ENCODE results near the gene ALOXE3.

Gene ALOXE3

GRCh38 chr17:8121681-8122421, 3.5 kb upstream of the ALOXE3 start:
- ATAC-seq (ENCODE audit: insufficient read depth, low read depth) (no peak), DNase-seq (peak; percentile 29)
- Histone ChIP-seq H3K27ac (ENCODE audit: low read length) (no peak overlapping the region), H3K79me2 (ENCODE audit: insufficient read depth, low read length) (no peaks in the 10 kb centered on the region), H3K36me3 (ENCODE audit: insufficient read depth, low read length) (no peaks in the 10 kb centered on the region), H3K4me2 (ENCODE audit: insufficient read depth, low read length) (peak overlapping the region; percentile 100), H2AFZ (ENCODE audit: low read depth, low read length) (no peak overlapping the region), H4K20me1 (ENCODE audit: insufficient read depth, low read length) (peaks cover 30% of the 10 kb centered on the region; the same call in 1 of the 2 replicates), H3K4me3 (ENCODE audit: low read depth in 1 of 2, low read length in 2 of 2) (peak overlapping the region in 1 of 2 experiments; percentile 98; a peak in 3 of 4 replicates), H3K4me1 (ENCODE audit: insufficient read depth, low read length) (peaks cover 90% of the 10 kb centered on the region), H3K27me3 (ENCODE audit: insufficient read depth, low read length, poor library complexity) (peaks cover 58% of the 10 kb centered on the region), H3K9ac (ENCODE audit: low read depth, low read length) (peak overlapping the region; percentile 44; the same call in 1 of the 2 replicates), H3K9me3 (ENCODE audit: insufficient read depth, low read length, severe bottlenecking) (no peaks in the 10 kb centered on the region)
- TF ChIP-seq EZH2 (IDR thresholded peaks at IDR 0.05; ENCODE audit: borderline replicate concordance, low read depth, low read length, severe bottlenecking) (no peak), CTCF (IDR thresholded peaks at IDR 0.05; ENCODE audit: borderline replicate concordance, extremely low read depth, low read length, poor library complexity, severe bottlenecking) (peak; percentile 55)

- no peak overlapping the region for H2AFZ ChIP-seq (ENCODE audit: low read depth, low read length)
Observed at GRCh38 chr17:8121407-8121680, 3.0 kb upstream of the ALOXE3 start.

GRCh38 chr17:8120520-8121406, 2.4 kb upstream of the ALOXE3 start:
- peaks cover 30% of the 10 kb centered on the region; the same call in 1 of the 2 replicates for H4K20me1 ChIP-seq (ENCODE audit: insufficient read depth, low read length)
- H3K36me3 ChIP-seq (ENCODE audit: insufficient read depth, low read length) = no peaks in the 10 kb centered on the region
- ATAC-seq (ENCODE audit: insufficient read depth, low read depth) (peak; percentile 23), DNase-seq (peak; percentile 70)
- H3K4me3 ChIP-seq (ENCODE audit: low read depth in 1 of 2, low read length in 2 of 2) = peak overlapping the region; percentile 22 to 98; a peak in 3 of 4 replicates
- H3K9ac ChIP-seq (ENCODE audit: low read depth, low read length) = peak overlapping the region; percentile 44
- peak overlapping the region; percentile 5 for H3K27ac ChIP-seq (ENCODE audit: low read length)
- peak overlapping the region; percentile 44; the same call in 1 of the 2 replicates for H2AFZ ChIP-seq (ENCODE audit: low read depth, low read length)
- peaks cover 81% of the 10 kb centered on the region for H3K4me1 ChIP-seq (ENCODE audit: insufficient read depth, low read length)
- H3K4me2 ChIP-seq (ENCODE audit: insufficient read depth, low read length) = peak overlapping the region; percentile 100
- no peaks in the 10 kb centered on the region for H3K79me2 ChIP-seq (ENCODE audit: insufficient read depth, low read length)
- H3K9me3 ChIP-seq (ENCODE audit: insufficient read depth, low read length, severe bottlenecking) = no peaks in the 10 kb centered on the region
- TF ChIP-seq CTCF (IDR thresholded peaks at IDR 0.05; ENCODE audit: borderline replicate concordance, extremely low read depth, low read length, poor library complexity, severe bottlenecking) (peak; percentile 56), EZH2 (IDR thresholded peaks at IDR 0.05; ENCODE audit: borderline replicate concordance, low read depth, low read length, severe bottlenecking) (no peak)
- H3K27me3 ChIP-seq (ENCODE audit: insufficient read depth, low read length, poor library complexity) = peaks cover 69% of the 10 kb centered on the region

More at GRCh38 chr17:8121407-8121680, 3.0 kb upstream of the ALOXE3 start:
- no peak overlapping the region for H3K27ac ChIP-seq (ENCODE audit: low read length)
- no peaks in the 10 kb centered on the region for H3K79me2 ChIP-seq (ENCODE audit: insufficient read depth, low read length)
- H3K36me3 ChIP-seq (ENCODE audit: insufficient read depth, low read length) = no peaks in the 10 kb centered on the region
- H3K27me3 ChIP-seq (ENCODE audit: insufficient read depth, low read length, poor library complexity) = peaks cover 63% of the 10 kb centered on the region
- H3K9me3 ChIP-seq (ENCODE audit: insufficient read depth, low read length, severe bottlenecking) = no peaks in the 10 kb centered on the region
- peaks cover 86% of the 10 kb centered on the region for H3K4me1 ChIP-seq (ENCODE audit: insufficient read depth, low read length)
- DNase-seq = no peak
- H3K4me3 ChIP-seq (ENCODE audit: low read depth in 1 of 2, low read length in 2 of 2) = peak overlapping the region; percentile 22 to 98; a peak in 3 of 4 replicates
- peak overlapping the region; percentile 100 for H3K4me2 ChIP-seq (ENCODE audit: insufficient read depth, low read length)
- TF ChIP-seq CTCF (IDR thresholded peaks at IDR 0.05; ENCODE audit: borderline replicate concordance, extremely low read depth, low read length, poor library complexity, severe bottlenecking) = no peak
- TF ChIP-seq EZH2 (IDR thresholded peaks at IDR 0.05; ENCODE audit: borderline replicate concordance, low read depth, low read length, severe bottlenecking) = no peak
- peak overlapping the region; percentile 44 for H3K9ac ChIP-seq (ENCODE audit: low read depth, low read length)
- no peak for ATAC-seq (ENCODE audit: insufficient read depth, low read depth)
- H4K20me1 ChIP-seq (ENCODE audit: insufficient read depth, low read length) = peaks cover 30% of the 10 kb centered on the region; the same call in 1 of the 2 replicates

Measured in DND-41 (cell line).